H9 (cell line): Measurements from ENCODE around the gene CACNA2D3. TPM values are rescaled to one million over a fixed set of nuclear protein-coding genes. Genes with fewer than 3 reads are reported as not detected.

ENCODE experiments used
- DNase-seq: peaks from one replicate; pipeline ENCODE4 v3.0.0-alpha.2; 2017
- H2AFZ ChIP-seq: one replicate; pipeline ENCODE4 v1.6.1; 2013; ENCODE audit warnings: mild to moderate bottlenecking, low read length, control low read depth, moderate library complexity
- H2AK5ac ChIP-seq: 2 replicates; pipeline ENCODE4 v1.6.1; 2013; ENCODE audit warnings: low read length, control low read depth, mixed read lengths; ENCODE audit not compliant: insufficient read length
- H2BK120ac ChIP-seq: one replicate; pipeline ENCODE4 v1.6.1; 2013; ENCODE audit warnings: low read depth, mild to moderate bottlenecking, low read length, control low read depth, inconsistent platforms; ENCODE audit not compliant: poor library complexity, severe bottlenecking
- H2BK12ac ChIP-seq: 2 replicates; pipeline ENCODE4 v1.6.1; 2013; ENCODE audit warnings: low read length, control low read depth, mixed read lengths, low read depth; ENCODE audit not compliant: insufficient read length
- H2BK15ac ChIP-seq: 2 replicates; pipeline ENCODE4 v1.6.1; 2013; ENCODE audit warnings: low read depth, low read length, control low read depth
- H2BK20ac ChIP-seq: one replicate; pipeline ENCODE4 v1.6.1; 2013; ENCODE audit warnings: low read depth, mild to moderate bottlenecking, low read length, control low read depth, inconsistent platforms; ENCODE audit not compliant: poor library complexity, severe bottlenecking
- H2BK5ac ChIP-seq: 2 replicates; pipeline ENCODE4 v1.6.1; 2013; ENCODE audit warnings: low read length, control low read depth, mixed read lengths; ENCODE audit not compliant: insufficient read length
- H3K14ac ChIP-seq: 2 replicates; pipeline ENCODE4 v1.6.1; 2013; ENCODE audit warnings: low read length, control low read depth; ENCODE audit not compliant: insufficient read depth
- H3K18ac ChIP-seq: 2 replicates; pipeline ENCODE4 v1.6.1; 2013; ENCODE audit warnings: low read depth, mild to moderate bottlenecking, mixed read lengths, low read length, control low read depth; ENCODE audit not compliant: insufficient read length
- H3K23ac ChIP-seq: 2 replicates; pipeline ENCODE4 v1.6.1; 2013; ENCODE audit warnings: low read length, control low read depth, mixed read lengths, low read depth; ENCODE audit not compliant: insufficient read length
- H3K23me2 ChIP-seq: 2 replicates; pipeline ENCODE4 v1.6.1; 2013; ENCODE audit warnings: low read depth, mild to moderate bottlenecking, mixed read lengths, low read length, control low read depth; ENCODE audit not compliant: insufficient read length, poor library complexity, severe bottlenecking
- H3K27ac ChIP-seq: 2 replicates; pipeline ENCODE4 v1.5.1; 2013; ENCODE audit warnings: low read length, control low read depth, mixed read lengths, low read depth; ENCODE audit not compliant: insufficient read length
- H3K27me3 ChIP-seq: 2 replicates; pipeline ENCODE4 v1.6.1; 2013; ENCODE audit warnings: low read length, control low read depth, inconsistent platforms; ENCODE audit not compliant: insufficient read depth
- H3K4ac ChIP-seq: 2 replicates; pipeline ENCODE4 v1.6.1; 2013; ENCODE audit warnings: low read depth, mild to moderate bottlenecking, control low read depth, inconsistent platforms, low read length, moderate library complexity
- H3K4me1 ChIP-seq: 2 replicates; pipeline ENCODE4 v1.6.1; 2013; ENCODE audit warnings: low read length, control low read depth, inconsistent platforms; ENCODE audit not compliant: insufficient read depth
- H3K4me2 ChIP-seq: 2 replicates; pipeline ENCODE4 v1.6.1; 2013; ENCODE audit warnings: low read length, control low read depth, mixed read lengths; ENCODE audit not compliant: insufficient read length, insufficient read depth
- H3K56ac ChIP-seq: 2 replicates; pipeline ENCODE4 v1.6.1; 2013; ENCODE audit warnings: low read depth, mild to moderate bottlenecking, mixed read lengths, low read length, control low read depth; ENCODE audit not compliant: insufficient read length
- H3K79me1 ChIP-seq: 2 replicates; pipeline ENCODE4 v1.6.1; 2013; ENCODE audit warnings: low read depth, mild to moderate bottlenecking, moderate library complexity, low read length, control low read depth, inconsistent platforms; ENCODE audit not compliant: insufficient read depth, poor library complexity, severe bottlenecking
- H3K79me2 ChIP-seq: 2 replicates; pipeline ENCODE4 v1.6.1; 2013; ENCODE audit warnings: low read length, control low read depth, inconsistent platforms; ENCODE audit not compliant: insufficient read depth
- H3K9ac ChIP-seq: 2 replicates; pipeline ENCODE4 v1.6.1; 2013; ENCODE audit warnings: low read length, control low read depth, mixed read lengths; ENCODE audit not compliant: insufficient read length; ENCODE audit errors: extremely low read depth
- H3K9me3 ChIP-seq: one replicate; pipeline ENCODE4 v1.6.1; 2013; ENCODE audit warnings: low read depth, low read length, inconsistent platforms; ENCODE audit not compliant: control insufficient read depth
- H3T11ph ChIP-seq: one replicate; pipeline ENCODE4 v1.6.1; 2013; ENCODE audit warnings: mild to moderate bottlenecking, low read length, control low read depth, inconsistent platforms
- H4K20me1 ChIP-seq: one replicate; pipeline ENCODE4 v1.6.1; 2013; ENCODE audit not compliant: control insufficient read depth, insufficient read length, insufficient read depth
- H4K5ac ChIP-seq: 2 replicates; pipeline ENCODE4 v1.6.1; 2013; ENCODE audit warnings: low read depth, mild to moderate bottlenecking, mixed read lengths, low read length, control low read depth; ENCODE audit not compliant: insufficient read length
- H4K8ac ChIP-seq: replicated peaks from 2 replicates; pipeline ENCODE4 v1.6.1; 2013; ENCODE audit warnings: low read length, control low read depth, mixed read lengths, low read depth; ENCODE audit not compliant: insufficient read length
- H4K91ac ChIP-seq: 2 replicates; pipeline ENCODE4 v1.6.1; 2013; ENCODE audit warnings: low read depth, mild to moderate bottlenecking, moderate library complexity, mixed read lengths, low read length, control low read depth; ENCODE audit not compliant: insufficient read length
- H3K27ac Mint-ChIP-seq, 3 experiments: 2 replicates in 2 of 3; 3 replicates in 1 of 3; pipeline ENCODE4 v1.8.0; 2020 to 2021; ENCODE audit warnings: mixed read lengths in 3 of 3, mild to moderate bottlenecking in 1 of 3, moderate library complexity in 1 of 3
- H3K27me3 Mint-ChIP-seq: 2 replicates; pipeline ENCODE4 v1.8.0; 2021; ENCODE audit warnings: low read depth, mild to moderate bottlenecking, moderate library complexity, mixed read lengths
- H3K36me3 Mint-ChIP-seq, 3 experiments: 2 replicates in 2 of 3; 3 replicates in 1 of 3; pipeline ENCODE4 v1.8.0; 2020 to 2021; ENCODE audit warnings: low read depth in 3 of 3, mixed read lengths in 3 of 3; ENCODE audit not compliant: insufficient read depth in 1 of 3
- H3K4me1 Mint-ChIP-seq, 2 experiments: 2 replicates each; pipeline ENCODE4 v1.8.0; 2020; ENCODE audit warnings: mixed read lengths in 2 of 2
- H3K4me3 Mint-ChIP-seq, 2 experiments: 2 replicates in 1 of 2; 3 replicates in 1 of 2; pipeline ENCODE4 v1.8.0; 2020 to 2021; ENCODE audit warnings: mild to moderate bottlenecking in 2 of 2, mixed read lengths in 2 of 2, moderate library complexity in 1 of 2
- H3K9me3 Mint-ChIP-seq, 2 experiments: 2 replicates in 1 of 2; 3 replicates in 1 of 2; pipeline ENCODE4 v1.8.0; 2020; ENCODE audit warnings: mild to moderate bottlenecking in 2 of 2, mixed read lengths in 2 of 2, moderate library complexity in 1 of 2
- WGBS: extraction: QIAGEN DNeasy Blood & Tissue Kit; methylation state at CpG from one replicate; pipeline ENCODE4 v1.1.7; 2013; ENCODE audit warnings: missing lambda C conversion rate, low lambda C conversion rate, mixed read lengths; ENCODE audit not compliant: insufficient read length; ENCODE audit errors: extremely low coverage; 5-methylcytosine and 5-hydroxymethylcytosine counted together
- total RNA-seq: library from RNA; stranded (reverse); gene quantifications from 2 replicates; pipeline ENCODE4 v1.2.1, GENCODE V29; 2021
- TF ChIP-seq, protein P1 (sequence below): fragments of 200-600 bp; sonication (generic); conservative IDR thresholded peaks from 3 replicates; pipeline ENCODE4 v1.8.0; 2021; ENCODE audit warnings: antibody characterized with exemption, mild to moderate bottlenecking

Gene CACNA2D3
- total RNA-seq, 1 experiment from 2014 or later: 3.2 TPM

DNA sequence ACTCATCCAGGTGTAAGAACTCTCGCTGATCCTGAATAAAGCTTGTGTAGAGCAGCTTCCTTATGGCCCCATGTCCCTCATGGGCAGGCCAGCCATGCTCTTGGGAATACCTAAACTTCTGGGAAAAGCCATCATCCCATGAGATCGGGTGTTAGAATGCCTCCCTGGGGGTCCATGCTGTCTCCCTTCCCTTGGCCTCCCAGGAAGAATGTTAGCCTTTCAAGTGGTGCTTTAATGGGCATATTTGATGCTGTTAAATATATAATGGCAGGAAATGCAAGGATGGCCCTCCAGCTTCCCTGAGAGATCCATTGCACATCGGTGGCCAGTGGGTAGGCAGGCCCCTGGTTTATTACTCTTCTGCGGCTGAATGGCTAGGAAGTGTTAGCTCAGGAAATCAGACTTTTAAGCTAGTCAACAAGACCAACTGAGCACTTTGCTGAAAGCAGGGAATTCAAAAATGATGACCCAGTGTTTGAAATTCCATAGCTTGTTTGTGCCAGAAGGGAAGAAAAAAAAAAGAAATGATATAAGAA lies 866.0 kb downstream of the CACNA2D3 start:
- H2BK15ac ChIP-seq: no peak overlapping the region
- no peak overlapping the region for H3K18ac ChIP-seq
- H3K23me2 ChIP-seq: no peaks in the 10 kb centered on the region
- no peak overlapping the region for H2BK5ac ChIP-seq
- no peak overlapping the region for H2BK20ac ChIP-seq
- no peak overlapping the region for H3T11ph ChIP-seq
- TF ChIP-seq, protein P1, sequence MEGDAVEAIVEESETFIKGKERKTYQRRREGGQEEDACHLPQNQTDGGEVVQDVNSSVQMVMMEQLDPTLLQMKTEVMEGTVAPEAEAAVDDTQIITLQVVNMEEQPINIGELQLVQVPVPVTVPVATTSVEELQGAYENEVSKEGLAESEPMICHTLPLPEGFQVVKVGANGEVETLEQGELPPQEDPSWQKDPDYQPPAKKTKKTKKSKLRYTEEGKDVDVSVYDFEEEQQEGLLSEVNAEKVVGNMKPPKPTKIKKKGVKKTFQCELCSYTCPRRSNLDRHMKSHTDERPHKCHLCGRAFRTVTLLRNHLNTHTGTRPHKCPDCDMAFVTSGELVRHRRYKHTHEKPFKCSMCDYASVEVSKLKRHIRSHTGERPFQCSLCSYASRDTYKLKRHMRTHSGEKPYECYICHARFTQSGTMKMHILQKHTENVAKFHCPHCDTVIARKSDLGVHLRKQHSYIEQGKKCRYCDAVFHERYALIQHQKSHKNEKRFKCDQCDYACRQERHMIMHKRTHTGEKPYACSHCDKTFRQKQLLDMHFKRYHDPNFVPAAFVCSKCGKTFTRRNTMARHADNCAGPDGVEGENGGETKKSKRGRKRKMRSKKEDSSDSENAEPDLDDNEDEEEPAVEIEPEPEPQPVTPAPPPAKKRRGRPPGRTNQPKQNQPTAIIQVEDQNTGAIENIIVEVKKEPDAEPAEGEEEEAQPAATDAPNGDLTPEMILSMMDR: no peak
- Mint-ChIP-seq H3K9me3 (no peaks in the 10 kb centered on the region), H3K4me3 (no peak overlapping the region), H3K4me1 (peaks cover 32 to 39% of the 10 kb centered on the region in 2 experiments), H3K27ac (no peak overlapping the region; a peak in 1 of 7 replicates), H3K36me3 (no peaks in the 10 kb centered on the region), H3K27me3 (no peaks in the 10 kb centered on the region)
- no peaks in the 10 kb centered on the region; the same call in 1 of the 2 replicates for H3K4me1 ChIP-seq
- H4K20me1 ChIP-seq: no peaks in the 10 kb centered on the region
- no peak overlapping the region for H2AFZ ChIP-seq
- H3K27ac ChIP-seq: no peak overlapping the region
- no CpG with 5 or more reads among the region's 4 CpGs for WGBS
- H3K27me3 ChIP-seq: no peaks in the 10 kb centered on the region
- H3K4me2 ChIP-seq: no peak overlapping the region
- H2AK5ac ChIP-seq: no peak overlapping the region
- no peak overlapping the region for H4K5ac ChIP-seq
- no peaks in the 10 kb centered on the region for H3K79me1 ChIP-seq
- H3K9me3 ChIP-seq: no peaks in the 10 kb centered on the region
- no peak overlapping the region for H3K14ac ChIP-seq
- H2BK12ac ChIP-seq: no peak overlapping the region
- no peak overlapping the region for H3K23ac ChIP-seq
- no peak overlapping the region for H2BK120ac ChIP-seq
- no peak overlapping the region for H3K56ac ChIP-seq
- no peak overlapping the region for H4K91ac ChIP-seq
- H3K9ac ChIP-seq: no peak overlapping the region
- no peak for DNase-seq
- no peak overlapping the region for H4K8ac ChIP-seq
- no peak overlapping the region for H3K4ac ChIP-seq
- no peaks in the 10 kb centered on the region for H3K79me2 ChIP-seq
